ENCODE results near the gene SAXO1.

SAXO1 gene

DNA sequence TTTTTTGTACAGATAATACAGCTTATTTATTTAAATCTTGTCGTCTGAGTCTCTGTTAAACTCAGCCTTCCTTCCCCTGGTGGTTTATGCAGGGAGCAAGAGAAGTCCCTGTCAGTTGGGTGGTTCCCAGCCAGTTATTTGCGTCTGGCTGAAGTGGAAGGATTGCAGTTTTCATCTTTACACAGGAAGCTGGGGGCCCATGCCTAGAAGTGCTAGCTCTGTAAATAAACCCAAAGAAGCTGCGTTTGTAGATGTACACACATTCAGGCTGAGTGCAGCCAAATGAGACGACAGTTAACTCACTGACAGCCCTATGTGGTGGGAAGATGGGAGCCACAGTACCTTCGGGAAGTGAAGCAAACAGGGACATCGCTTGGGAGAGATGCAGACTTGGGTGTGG lies 122.1 kb downstream of the SAXO1 start:
- DNase-seq (ENCODE audit: low read depth), result no peak

DNA sequence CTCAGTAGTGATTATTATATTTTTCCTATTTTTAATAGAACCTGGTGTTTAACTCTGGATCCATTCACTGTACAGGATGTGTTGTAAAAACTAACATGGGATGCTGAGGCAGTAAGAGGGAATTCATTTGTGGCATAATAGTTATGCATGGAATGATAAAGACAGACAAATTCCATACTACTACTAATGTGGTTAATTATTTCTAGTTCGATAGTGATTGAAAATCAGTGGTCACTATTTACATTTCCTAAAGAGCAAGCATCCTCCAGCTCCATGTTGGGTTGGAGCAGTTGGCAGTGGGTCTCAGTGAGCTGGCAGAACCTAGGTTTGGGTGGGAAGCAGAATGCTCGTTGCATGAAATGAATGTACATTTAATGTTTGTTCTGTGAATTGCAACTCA lies 122.6 kb downstream of the SAXO1 start:
- no peak for DNase-seq (ENCODE audit: low read depth)

DNA sequence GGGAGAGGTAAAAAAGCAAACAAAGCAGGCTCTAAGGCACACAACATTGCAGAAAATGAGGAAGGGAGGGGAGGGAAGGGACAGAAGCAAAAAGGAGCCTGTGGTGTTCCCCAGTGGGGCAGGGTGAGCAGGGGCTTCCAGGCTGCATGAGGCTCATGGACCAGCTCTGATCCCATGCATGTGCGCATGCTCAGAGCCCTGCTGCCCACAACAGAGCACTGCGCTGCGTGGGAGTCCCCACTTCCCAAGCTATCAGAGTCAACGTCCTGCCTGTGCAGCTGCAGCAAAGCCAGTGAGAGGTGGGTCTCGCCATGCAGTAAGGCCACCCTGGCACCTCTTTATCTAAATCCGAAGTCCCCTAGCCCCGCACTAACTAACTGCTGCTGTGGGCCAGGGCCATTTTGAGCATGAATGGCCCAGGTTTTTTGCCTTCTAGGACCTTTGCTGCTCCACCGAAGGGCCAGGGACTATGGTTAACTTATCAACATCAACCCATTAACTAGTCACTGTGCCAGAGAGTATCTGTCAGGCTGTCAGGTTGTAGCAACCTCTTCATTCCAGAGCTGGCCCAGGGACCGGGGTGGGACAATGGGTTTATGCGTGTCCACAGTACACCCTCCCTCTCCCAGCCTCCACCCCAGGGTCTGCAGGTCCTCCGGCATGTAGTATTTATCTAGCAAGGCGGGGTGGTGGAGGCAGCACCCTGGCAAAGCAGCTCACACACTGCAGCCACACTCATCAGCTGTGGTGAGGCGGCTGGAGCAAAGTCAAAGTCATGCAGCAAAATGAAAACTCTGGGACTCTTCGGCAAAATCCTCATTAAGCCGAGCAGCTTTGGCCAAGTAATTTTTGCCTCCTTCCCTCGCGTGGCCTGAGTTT lies 123.6 kb downstream of the SAXO1 start:
- DNase-seq (ENCODE audit: low read depth), result no peak

DNA sequence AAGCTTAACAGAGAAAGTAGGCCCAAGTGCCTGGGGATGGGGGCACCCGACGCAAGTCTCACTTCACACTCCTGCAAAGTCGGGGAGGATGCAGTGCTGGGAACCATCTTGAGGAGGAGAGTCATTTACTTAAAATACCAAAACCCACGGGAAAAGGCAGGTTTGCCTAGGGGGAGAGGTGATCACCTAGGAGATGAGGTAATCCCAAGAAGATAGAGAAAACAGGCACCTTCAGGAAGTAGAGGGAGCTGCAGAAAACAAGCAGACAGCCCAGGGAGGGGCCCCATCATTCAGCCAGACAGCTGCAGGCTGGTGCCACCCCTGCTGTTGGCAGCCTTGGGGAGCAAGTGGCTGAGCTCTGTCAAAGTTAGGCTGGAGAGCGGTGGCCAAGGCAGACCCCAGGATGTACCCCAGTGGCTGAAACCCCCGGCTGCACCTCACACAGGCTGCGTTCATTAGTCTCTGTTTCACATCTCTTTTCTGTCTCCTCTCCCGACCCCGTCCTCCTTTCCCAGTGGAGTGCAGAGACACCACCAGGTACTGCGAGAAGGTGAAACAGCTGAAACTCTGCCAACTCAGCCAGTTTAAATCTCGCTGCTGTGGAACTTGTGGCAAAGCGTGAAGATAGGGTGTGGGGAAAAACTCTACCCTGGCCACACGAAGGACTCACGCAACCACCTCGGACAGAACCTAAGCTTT lies 124.9 kb downstream of the SAXO1 start:
- DNase-seq (ENCODE audit: low read depth), result no peak

DNA sequence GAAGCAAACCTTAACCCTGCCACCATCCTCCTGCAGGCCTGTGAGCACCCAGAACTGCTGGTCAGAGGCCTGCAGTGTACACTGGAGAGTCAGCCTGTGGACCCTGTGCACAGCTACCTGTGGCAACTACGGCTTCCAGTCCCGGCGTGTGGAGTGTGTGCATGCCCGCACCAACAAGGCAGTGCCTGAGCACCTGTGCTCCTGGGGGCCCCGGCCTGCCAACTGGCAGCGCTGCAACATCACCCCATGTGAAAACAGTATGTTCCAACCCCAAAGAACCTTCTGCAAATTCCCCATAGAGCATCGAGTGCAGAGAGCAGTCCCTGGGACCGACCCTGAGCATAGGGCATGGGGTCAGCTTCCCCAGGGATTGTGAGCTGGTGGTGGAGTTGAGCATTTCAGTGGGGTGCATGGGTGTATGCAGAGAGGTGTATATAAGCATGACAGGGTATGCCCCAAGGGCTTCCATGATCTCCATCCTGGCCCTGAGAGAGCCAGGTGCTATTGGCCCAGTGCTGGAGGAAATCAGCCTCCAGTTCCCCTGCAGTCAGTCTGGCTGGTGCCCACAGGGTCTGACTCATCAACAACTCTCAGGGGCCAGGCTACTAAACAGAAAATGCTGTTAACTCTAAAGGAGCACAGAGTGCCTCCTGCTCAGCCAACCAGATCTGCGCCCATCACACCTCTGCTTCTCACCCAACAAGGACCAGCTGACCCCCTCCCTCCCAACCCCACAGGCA lies 126.2 kb downstream of the SAXO1 start:
- DNase-seq (ENCODE audit: low read depth), result no peak

DNA sequence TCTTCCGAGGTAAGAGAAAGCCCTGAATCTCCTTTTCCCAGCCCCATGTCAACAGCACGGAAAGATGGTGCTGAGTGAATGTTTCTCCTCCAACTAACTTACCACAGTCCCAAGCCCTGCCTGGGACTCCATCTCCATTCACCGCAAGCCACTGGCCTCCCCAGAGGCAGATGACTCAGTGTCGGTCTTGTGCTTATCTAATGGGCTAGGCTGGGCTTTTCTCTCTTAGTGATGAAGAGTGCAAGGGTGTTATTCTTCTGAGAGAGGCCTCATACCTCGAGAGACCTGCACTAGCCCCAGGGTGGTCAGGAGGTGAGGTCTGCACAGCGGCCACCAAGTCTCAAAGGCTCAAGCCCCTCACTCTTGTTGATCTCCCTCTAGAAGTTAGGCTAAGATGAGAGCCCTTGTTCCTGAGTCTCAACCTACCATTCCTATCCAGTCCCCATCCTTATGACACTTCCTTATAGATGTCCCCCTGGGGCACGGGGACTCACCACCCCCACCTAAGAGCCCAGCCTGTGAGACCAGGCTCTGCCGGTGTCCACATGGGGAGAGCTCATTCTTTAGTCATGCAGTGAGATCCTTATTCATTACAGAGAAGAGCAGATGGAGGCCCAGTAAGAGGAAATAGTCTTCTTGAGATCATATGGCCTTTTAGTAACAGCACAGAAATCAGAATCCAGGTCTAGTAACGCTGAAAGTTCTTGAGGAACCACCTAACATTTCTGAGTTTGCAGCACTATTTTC lies 127.0 kb downstream of the SAXO1 start:
- no peak for DNase-seq (ENCODE audit: low read depth)

DNA sequence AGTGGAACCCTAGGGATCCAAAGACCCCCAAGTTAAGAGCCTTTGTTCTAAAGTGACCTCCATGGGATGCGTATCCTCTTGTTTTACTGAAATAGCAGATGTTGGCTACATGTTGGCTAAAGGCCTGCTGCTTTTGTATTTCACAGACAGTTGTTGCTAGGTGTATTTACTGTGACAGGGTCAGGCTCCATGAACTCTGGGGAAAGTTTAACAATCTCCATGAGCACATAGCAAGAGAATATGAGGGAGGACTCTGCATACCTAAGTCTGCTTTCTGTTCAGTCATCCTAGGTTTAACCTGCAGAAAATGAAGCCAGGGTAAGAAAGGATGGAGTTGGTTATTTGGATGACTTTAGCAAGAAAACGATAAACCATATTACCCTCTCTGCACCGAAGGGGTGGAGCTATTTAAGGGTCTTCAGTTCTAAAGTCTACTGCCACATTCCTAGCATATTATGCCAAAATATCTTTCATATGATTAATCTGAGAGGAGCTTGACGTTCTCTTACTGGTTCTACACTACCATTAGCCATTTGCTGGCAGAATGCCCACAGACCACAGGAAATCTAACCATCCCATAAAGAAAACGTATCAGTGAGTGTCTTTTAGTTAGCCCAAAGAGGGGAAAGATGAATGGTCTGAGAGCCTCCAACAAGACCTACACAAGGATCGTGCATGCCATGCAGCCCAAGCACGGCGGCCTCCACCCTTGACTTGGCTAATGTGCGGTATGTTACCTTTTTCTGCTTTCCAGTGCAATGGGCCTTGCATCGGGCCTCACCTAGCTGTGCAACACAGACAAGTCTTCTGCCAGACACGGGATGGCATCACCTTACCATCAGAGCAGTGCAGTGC lies 127.8 kb downstream of the SAXO1 start:
- no peak for DNase-seq (ENCODE audit: low read depth)

DNA sequence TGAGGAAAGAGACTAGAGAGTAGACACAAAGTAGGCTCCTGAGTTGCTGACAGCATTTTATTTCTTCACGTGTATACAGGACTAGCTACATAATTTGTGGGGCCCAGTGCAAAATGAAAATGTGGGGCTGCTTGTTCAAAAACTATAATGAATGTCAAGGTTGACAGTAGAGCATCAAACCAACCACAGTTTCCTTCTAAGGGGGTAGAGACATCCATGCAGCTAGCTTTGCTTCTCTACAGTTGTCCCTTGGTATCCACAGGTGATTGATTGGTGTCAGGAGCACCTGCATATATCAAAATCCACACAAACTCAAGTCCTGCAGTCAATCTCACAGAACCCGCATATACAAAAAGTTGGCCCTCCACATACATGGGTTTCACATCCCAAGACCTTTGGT lies 129.6 kb downstream of the SAXO1 start:
- no peak for DNase-seq (ENCODE audit: low read depth)

DNA sequence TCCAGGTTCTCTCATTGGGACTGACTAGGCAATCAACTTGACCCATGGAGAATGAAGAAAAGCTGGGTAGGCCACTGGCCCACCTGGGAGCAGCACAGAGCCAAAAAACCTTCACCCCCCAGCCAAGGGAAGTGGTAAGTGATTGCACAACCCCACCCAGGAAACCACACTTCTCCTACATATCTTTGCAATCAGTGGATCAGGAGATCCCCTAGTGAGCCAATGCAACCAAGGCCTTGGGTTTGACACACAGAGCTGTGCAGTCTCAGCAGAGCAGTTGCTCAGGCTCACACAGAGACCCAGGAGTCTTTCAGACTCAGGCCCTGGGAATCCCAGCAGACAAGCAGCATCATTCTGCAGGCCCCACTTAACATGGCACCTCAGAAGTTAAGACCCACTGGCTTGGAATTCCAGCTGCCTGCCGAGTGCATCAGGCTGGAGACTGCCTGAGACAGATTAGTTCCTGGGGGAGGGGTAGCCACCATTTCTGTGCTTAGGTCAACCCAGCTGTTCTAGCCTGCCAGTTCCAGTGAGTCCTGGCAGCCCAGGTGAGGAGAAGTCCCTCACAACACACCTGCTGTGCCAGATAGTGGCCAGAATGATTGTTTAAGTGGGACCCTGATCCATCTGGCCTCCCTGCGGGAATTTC lies 136.4 kb downstream of the SAXO1 start:
- no peak for DNase-seq (ENCODE audit: low read depth)

DNA sequence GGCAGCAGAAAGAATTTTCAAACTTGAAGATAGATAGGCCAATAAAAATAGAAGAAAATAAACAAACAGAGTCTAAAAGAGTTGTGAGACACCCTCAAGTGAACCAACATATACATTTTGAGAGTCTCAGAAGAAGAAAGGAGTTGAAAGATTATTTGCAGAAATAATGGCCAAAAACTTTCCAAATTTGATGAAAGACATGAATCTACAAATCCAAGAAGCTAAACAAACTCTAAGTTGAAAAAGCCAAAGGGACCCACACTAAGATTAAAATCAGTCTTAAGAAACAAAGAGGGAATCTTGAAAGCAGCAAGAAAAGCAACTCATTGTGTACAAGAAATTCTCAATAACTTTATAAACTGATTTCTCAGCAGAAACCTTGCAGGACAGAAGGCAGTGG lies 137.0 kb downstream of the SAXO1 start:
- no peak for DNase-seq (ENCODE audit: low read depth)

DNA sequence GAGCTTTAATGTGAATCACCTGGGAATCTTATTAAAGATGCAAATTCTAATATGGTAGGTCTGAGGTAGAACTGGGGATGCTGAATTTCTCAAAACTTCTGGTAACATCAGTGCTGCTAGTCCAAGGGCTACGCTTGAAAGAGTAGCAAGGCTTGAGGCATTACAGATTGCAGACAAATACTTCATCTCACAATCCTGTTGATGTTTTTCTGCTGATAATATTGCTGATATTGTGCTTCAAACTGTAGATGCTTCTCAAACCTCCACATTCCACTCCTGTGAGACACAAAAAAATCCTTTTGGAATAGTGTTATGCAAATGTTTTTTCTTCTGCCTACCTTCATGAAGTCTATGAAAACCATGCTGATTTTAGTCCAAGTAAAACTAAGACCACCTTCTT lies 139.5 kb downstream of the SAXO1 start:
- DNase-seq (ENCODE audit: low read depth), result no peak

DNA sequence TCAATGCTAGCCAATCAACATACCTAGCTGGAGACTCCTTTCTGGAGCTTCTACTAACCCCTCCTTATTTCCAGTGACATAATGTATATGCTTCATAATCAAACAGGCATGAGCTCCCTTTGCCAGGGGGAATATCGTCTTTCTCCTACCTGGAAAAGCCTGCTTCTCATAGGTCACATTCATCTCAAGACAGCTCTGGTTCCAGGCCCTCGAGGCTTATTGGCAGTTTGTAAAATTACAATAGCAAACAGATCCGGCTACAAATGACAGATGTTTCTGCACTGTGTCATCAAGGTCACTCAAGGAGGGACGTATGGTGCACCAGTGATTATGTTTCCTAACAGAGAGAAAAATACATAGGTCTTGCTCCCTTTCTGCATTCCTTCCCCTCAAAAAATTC lies 140.0 kb downstream of the SAXO1 start:
- DNase-seq (ENCODE audit: low read depth), result no peak

DNA sequence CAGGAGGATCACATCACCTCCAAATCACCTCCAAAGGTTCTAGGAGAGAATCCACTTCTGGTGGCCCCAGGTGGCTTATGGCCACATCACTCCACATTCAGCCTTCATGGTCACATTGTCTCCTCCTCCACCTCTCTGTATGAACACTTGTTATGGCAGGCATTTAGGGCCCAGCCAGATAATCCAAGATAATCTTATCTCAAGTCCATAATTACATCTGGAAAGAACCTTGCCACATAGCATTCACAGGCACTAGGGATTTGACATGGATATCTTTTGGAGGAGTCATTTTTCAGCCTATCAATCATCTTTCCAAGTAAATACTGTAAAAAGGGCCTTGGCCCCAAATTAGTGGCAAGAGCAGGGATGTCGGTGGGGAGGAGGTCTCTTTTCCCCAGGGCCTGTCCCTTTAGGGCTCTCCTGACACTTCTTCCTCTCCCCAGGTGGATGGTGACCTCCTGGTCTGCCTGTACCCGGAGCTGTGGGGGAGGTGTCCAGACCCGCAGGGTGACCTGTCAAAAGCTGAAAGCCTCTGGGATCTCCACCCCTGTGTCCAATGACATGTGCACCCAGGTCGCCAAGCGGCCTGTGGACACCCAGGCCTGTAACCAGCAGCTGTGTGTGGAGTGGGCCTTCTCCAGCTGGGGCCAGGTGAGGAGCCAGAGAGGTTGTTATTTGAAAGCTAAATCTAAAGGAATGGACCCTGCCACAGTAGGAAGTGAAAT lies 140.9 kb downstream of the SAXO1 start:
- DNase-seq (ENCODE audit: low read depth), result no peak

DNA sequence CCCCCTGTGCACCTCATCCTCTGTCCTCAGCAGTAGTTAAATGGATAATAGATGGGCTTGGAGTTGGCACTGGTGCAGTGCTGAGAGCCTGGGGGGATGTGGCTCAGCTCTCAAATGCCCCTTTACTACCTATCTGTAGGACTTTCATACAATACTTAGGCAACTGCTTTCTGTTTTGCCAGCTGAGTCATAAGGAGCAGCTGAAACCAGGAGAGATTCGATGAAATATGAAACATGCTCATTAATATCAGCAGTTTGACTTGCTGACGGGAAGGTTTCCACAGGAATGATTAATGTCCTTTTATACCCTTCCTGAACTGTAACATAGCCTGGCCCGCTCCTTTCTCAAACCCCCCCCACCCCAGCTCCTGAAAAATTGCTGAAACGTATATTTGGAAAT lies 142.6 kb downstream of the SAXO1 start:
- no peak for DNase-seq (ENCODE audit: low read depth)

DNA sequence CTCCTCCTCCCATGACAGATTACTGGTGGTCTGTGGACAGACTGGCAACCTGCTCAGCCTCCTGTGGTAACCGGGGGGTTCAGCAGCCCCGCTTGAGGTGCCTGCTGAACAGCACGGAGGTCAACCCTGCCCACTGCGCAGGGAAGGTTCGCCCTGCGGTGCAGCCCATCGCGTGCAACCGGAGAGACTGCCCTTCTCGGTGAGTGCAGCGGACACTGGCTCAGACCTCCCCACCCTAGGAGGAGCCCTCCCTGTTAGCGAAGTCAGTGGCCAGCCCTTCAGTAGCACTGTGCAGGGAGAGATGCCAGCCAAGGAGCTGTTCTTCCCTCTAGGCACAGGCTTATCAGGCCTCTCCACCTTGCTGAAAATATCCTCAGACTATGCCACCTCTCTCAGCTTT lies 143.5 kb downstream of the SAXO1 start:
- no peak for DNase-seq (ENCODE audit: low read depth)

DNA sequence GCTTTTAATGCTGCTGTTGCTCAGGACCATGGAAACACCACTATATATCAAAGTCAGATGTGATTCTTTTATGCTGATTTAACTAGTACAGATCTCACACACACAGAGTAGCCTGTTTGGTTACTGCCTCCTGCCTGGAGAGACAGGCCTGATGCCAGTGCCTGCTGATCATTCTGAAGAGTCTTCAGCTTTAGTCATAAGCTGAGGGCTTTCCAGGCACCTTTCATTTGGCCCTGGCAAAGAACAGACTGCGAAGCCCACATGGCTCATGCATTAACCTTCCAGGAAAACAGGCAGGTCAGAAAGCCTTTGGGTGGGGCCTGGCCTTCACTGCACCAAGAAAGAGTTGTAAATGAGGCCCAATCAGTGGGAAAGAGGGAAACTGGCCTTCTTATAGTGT lies 144.7 kb downstream of the SAXO1 start:
- DNase-seq (ENCODE audit: low read depth), result no peak

DNA sequence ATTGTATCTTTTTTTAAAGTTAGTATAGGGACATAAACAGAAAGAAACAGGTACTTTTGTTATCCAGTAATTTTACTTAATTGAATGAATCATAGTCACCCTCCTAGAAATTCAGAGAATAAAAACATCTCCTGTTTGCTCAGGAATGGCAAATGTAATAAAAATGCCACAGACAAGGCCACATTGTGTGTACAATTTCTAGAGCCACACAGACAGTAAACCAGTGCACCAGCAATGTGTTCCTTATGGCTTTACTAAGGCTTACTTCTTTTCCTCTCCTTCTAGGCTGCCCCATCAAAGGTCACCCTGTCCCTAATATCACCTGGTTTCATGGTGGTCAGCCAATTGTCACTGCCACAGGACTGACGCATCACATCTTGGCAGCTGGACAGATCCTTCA lies 145.5 kb downstream of the SAXO1 start:
- DNase-seq (ENCODE audit: low read depth), result no peak

DNA sequence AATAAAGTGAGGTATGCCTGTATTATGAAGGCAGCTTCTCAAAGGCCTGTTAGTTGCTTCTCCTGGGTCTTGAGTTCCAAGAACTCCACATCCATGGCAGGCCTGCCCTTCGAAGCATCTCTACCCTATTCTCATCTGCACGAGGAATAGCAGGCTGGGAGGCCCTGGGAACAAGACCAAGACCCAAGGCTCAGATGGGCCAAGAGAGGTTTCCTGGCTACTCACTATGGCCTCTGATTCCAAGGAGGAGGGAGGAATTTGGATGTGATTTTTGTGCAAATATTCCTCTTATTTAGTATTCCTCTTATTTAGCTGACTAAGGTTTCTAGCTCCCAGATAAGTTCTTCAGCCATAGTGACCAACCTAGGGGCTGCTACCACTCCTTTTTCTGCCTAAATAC lies 151.3 kb downstream of the SAXO1 start:
- no peak for DNase-seq (ENCODE audit: low read depth)

DNA sequence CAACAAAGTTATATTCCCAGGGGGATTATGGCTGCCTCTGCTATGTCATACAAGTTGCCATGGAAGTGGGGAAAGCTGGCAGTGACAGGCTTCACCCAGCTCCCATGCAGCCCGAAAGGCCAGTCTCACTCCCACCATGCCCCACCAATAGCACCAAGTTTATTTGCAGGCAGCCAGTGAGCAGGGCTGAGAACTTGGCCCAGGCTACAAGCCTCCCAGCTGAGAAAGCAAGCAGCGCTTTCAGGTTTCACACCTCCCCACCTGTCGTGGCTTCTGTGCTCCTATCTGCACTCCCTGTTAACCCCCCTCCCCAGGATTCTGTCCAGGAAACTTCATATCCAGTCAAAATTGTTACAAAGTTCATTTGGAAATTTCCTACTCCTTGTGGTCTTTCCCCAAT lies 155.0 kb downstream of the SAXO1 start:
- no peak for DNase-seq (ENCODE audit: low read depth)
